ENCODE data around the gene EEIG1.

EEIG1 gene

DNA sequence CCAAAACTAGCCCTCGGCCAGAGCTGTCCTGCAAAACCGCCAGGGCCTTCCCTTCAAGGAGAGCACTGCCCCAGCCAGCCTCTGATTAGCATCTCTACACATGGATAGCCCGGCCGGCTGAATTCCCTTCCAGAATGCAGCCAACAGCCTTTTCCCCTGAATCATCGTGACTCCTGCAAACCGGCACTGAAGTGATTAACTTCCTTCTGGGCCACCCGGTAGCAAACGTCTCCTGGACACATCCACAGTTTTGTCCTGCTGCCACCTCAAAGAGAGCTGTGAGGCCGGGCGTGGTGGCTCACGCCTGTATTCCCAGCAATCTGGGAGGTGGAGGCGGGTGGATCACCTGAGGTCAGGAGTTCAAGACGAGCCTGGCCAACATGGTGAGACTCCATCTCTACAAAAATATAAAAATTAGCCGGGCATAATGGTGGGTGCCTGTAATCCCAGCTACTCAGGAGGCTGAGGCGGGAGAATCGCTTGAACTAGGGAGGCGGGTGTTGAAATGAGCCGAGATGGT, 21.1 kb upstream of the EEIG1 start:
- WGBS (ENCODE audit: insufficient coverage), result 56% methylated on average over 15 of the region's 18 CpGs

DNA sequence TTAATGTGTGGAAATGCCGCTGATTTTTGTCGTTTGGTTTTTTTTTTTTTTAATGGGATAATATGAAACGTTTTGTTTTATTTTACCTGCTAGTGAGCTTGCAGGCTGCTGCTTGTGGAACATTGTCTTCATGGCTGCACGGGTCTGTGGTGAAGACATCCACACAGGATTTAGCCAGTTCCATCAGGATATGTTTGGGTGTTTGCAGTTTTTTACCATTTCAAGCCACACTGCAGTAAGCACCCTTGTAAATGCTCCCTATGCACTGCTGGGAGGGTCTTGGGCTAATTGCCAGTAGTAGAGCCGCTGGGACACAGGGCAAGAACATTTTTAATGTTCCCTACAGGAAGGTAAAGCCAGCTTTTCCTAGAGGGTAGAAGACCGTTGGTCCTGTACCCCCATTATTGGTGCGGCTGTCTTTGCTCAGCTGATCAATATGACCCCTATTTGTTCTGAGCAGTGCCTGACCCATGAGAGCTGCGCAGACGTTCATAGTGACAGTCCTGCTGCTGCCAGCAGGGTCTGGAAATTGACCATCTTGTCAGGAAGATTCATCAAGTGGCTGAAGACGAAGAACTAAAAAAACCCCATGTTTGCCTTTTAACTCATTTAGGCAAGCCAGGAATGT, 20.5 kb upstream of the EEIG1 start:
- no peaks in the 10 kb centered on the region for H3K9me3 ChIP-seq (ENCODE audit: control extremely low read depth in 1 of 5, control insufficient read depth in 4 of 5, insufficient read depth in 2 of 5, low read depth in 1 of 5, low read length in 4 of 5)
- 87% methylated on average over 6 of the region's 10 CpGs for WGBS (ENCODE audit: insufficient coverage)
- H3K4me1 ChIP-seq (ENCODE audit: control extremely low read depth in 1 of 4, control insufficient read depth in 4 of 4, insufficient read depth in 4 of 4, low read length in 3 of 4), result peaks cover 2 to 17% (median 12%) of the 10 kb centered on the region in 4 experiments
- H3K4me3 ChIP-seq (ENCODE audit: control insufficient read depth in 1 of 7, extremely low read depth in 1 of 7, insufficient read depth in 4 of 7, low read depth in 2 of 7, low read length in 6 of 7), result no peak overlapping the region
- H3K27me3 ChIP-seq (replicated peaks in 2 of 5; ENCODE audit: control insufficient read depth in 4 of 5, insufficient read depth in 5 of 5, low read length in 4 of 5), result no peaks in the 10 kb centered on the region
- no peak for DNase-seq
- CTCF ChIA-PET, result interaction anchor here (1.7 kb wide), 1 partner anchor 34 kb away, joined by 5 read pairs; no protein-coding TSS in a partner anchor
- POLR2A ChIA-PET, result no interaction called here
- no peaks in the 10 kb centered on the region for H3K36me3 ChIP-seq (ENCODE audit: control insufficient read depth in 4 of 4, insufficient read depth in 4 of 4, low read length in 3 of 4)
- H3K27ac ChIP-seq (ENCODE audit: insufficient read depth in 1 of 2, low read depth in 1 of 2, low read length in 2 of 2, poor library complexity in 1 of 2, severe bottlenecking in 2 of 2), result peak overlapping the region in 1 of 2 experiments; percentile 72

More for the DNA sequence above, 21.1 kb upstream of the EEIG1 start:
- Histone ChIP-seq H3K4me3 (ENCODE audit: control insufficient read depth in 1 of 7, extremely low read depth in 1 of 7, insufficient read depth in 4 of 7, low read depth in 2 of 7, low read length in 6 of 7) (no peak overlapping the region), H3K27ac (ENCODE audit: insufficient read depth in 1 of 2, low read depth in 1 of 2, low read length in 2 of 2, poor library complexity in 1 of 2, severe bottlenecking in 2 of 2) (peak overlapping the region in 1 of 2 experiments; percentile 75), H3K36me3 (ENCODE audit: control insufficient read depth in 4 of 4, insufficient read depth in 4 of 4, low read length in 3 of 4) (no peaks in the 10 kb centered on the region), H3K27me3 (replicated peaks in 2 of 5; ENCODE audit: control insufficient read depth in 4 of 5, insufficient read depth in 5 of 5, low read length in 4 of 5) (no peaks in the 10 kb centered on the region), H3K4me1 (ENCODE audit: control extremely low read depth in 1 of 4, control insufficient read depth in 4 of 4, insufficient read depth in 4 of 4, low read length in 3 of 4) (peaks cover 2 to 22% (median 15%) of the 10 kb centered on the region in 4 experiments), H3K9me3 (ENCODE audit: control extremely low read depth in 1 of 5, control insufficient read depth in 4 of 5, insufficient read depth in 2 of 5, low read depth in 1 of 5, low read length in 4 of 5) (no peaks in the 10 kb centered on the region)
- ChIA-PET CTCF (interaction anchor here (1.7 kb wide), 1 partner anchor 33 kb away, joined by 5 read pairs; no protein-coding TSS in a partner anchor), POLR2A (no interaction called here)
- DNase-seq, result peak in 2 of 3 donors; percentile 60 to 67

DNA sequence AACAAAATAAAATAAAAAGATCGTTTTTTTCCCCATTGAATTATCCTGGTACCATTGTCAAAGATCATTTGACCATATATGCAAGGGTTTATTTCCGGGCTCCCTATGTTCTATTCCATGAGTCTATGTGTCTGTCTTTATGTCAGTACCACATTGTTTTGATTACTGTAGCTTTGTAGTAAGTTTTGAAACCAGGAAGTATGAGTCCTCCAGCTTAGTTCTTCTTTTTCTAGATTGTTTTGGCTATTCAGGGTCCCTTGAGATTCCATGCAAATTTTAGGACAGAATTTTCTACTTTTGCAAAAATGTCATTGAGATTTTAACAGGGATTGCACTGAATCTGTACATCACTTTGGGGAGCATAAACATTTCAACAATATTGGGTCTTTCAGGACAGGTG, 18.7 kb upstream of the EEIG1 start:
- ChIA-PET POLR2A (no interaction called here), CTCF (interaction anchor here (1.8 kb wide), 1 partner anchor 28 kb away, joined by 4 read pairs; no protein-coding TSS in a partner anchor)
- no peaks in the 10 kb centered on the region for H3K27me3 ChIP-seq (replicated peaks in 2 of 5; ENCODE audit: control insufficient read depth in 4 of 5, insufficient read depth in 5 of 5, low read length in 4 of 5)

DNA sequence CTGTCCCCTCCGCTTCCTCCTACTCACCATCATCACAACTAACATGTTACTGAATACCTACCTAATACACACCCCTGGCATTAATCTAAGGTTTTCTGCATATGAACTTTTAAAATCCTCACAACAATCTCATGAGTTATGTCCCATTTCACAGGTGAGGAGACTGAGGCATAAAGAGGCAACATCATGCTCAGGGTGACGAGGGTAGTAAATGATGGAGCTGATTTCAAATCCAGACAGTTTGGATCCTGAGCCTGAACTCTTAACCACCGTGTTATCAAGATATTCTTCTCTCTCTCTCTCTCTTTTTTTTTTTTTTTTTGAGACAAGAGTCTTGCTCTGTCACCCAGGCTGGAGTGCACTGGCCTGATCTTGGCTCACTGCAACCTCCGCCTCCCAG, 12.9 kb upstream of the EEIG1 start:
- POLR2A ChIA-PET, result no interaction called here
- WGBS (ENCODE audit: insufficient coverage), result 100% methylated on average over 2 of the region's 4 CpGs

More for the DNA sequence above, 18.7 kb upstream of the EEIG1 start:
- no peak overlapping the region for H3K27ac ChIP-seq (ENCODE audit: insufficient read depth in 1 of 2, low read depth in 1 of 2, low read length in 2 of 2, poor library complexity in 1 of 2, severe bottlenecking in 2 of 2)
- WGBS (ENCODE audit: insufficient coverage), result 100% methylated on average over 1 of the region's 2 CpGs
- H3K4me3 ChIP-seq (ENCODE audit: control insufficient read depth in 1 of 7, extremely low read depth in 1 of 7, insufficient read depth in 4 of 7, low read depth in 2 of 7, low read length in 6 of 7), result no peak overlapping the region
- no peaks in the 10 kb centered on the region for H3K36me3 ChIP-seq (ENCODE audit: control insufficient read depth in 4 of 4, insufficient read depth in 4 of 4, low read length in 3 of 4)
- DNase-seq, result no peak
- H3K9me3 ChIP-seq (ENCODE audit: control extremely low read depth in 1 of 5, control insufficient read depth in 4 of 5, insufficient read depth in 2 of 5, low read depth in 1 of 5, low read length in 4 of 5), result no peaks in the 10 kb centered on the region
- peaks cover 0 to 6% (median 2%) of the 10 kb centered on the region in 4 experiments for H3K4me1 ChIP-seq (ENCODE audit: control extremely low read depth in 1 of 4, control insufficient read depth in 4 of 4, insufficient read depth in 4 of 4, low read length in 3 of 4)

DNA sequence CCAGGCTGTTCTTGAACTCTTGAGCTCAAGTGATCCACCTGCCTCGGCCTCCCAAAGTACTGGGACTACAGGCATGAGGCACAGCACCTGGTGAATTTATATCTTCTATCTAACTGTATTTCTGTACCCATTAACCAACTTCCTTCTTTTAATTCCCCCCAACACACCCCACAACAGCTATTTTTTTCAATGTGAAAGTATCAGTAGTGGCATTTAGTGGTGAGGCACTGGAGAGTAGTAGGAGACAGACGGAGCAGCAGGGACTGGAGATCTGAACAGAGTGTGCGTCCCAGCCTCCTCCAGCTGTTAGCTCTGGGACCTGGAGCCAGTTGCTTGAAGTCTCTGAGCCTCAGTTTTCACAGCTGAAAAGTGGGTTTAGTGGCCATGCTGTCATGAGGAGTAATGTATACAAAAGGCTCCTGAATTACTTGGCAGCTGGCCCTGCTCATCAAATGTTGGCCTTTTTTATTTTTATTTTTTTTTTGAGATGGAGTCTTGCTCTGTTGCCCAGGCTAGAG, 11.0 kb upstream of the EEIG1 start:
- ChIA-PET POLR2A (interaction anchor here (0.6 to 1.1 kb wide), 2 partner anchors 35 to 359 kb away, joined by 3 read pairs; no protein-coding TSS in a partner anchor), CTCF (interaction anchor here (0.9 to 1.9 kb wide), 4 partner anchors 11 to 35 kb away, joined by 3 to 5 read pairs (median 4); no protein-coding TSS in a partner anchor)
- Histone ChIP-seq H3K4me3 (ENCODE audit: control insufficient read depth in 1 of 7, extremely low read depth in 1 of 7, insufficient read depth in 4 of 7, low read depth in 2 of 7, low read length in 6 of 7) (no peak overlapping the region), H3K27ac (ENCODE audit: insufficient read depth in 1 of 2, low read depth in 1 of 2, low read length in 2 of 2, poor library complexity in 1 of 2, severe bottlenecking in 2 of 2) (no peak overlapping the region), H3K9me3 (ENCODE audit: control extremely low read depth in 1 of 5, control insufficient read depth in 4 of 5, insufficient read depth in 2 of 5, low read depth in 1 of 5, low read length in 4 of 5) (no peaks in the 10 kb centered on the region), H3K27me3 (replicated peaks in 2 of 5; ENCODE audit: control insufficient read depth in 4 of 5, insufficient read depth in 5 of 5, low read length in 4 of 5) (no peaks in the 10 kb centered on the region), H3K4me1 (ENCODE audit: control extremely low read depth in 1 of 4, control insufficient read depth in 4 of 4, insufficient read depth in 4 of 4, low read length in 3 of 4) (peaks cover 0 to 4% (median 0%) of the 10 kb centered on the region in 4 experiments), H3K36me3 (ENCODE audit: control insufficient read depth in 4 of 4, insufficient read depth in 4 of 4, low read length in 3 of 4) (no peaks in the 10 kb centered on the region)
- DNase-seq, result no peak
- WGBS (ENCODE audit: insufficient coverage), result 93% methylated on average over 3 of the region's 3 CpGs

More for the DNA sequence above, 12.9 kb upstream of the EEIG1 start:
- CTCF ChIA-PET, result no interaction called here
- Histone ChIP-seq H3K4me1 (ENCODE audit: control extremely low read depth in 1 of 4, control insufficient read depth in 4 of 4, insufficient read depth in 4 of 4, low read length in 3 of 4) (peaks cover 0 to 4% (median 0%) of the 10 kb centered on the region in 4 experiments), H3K27me3 (replicated peaks in 2 of 5; ENCODE audit: control insufficient read depth in 4 of 5, insufficient read depth in 5 of 5, low read length in 4 of 5) (no peaks in the 10 kb centered on the region), H3K4me3 (ENCODE audit: control insufficient read depth in 1 of 7, extremely low read depth in 1 of 7, insufficient read depth in 4 of 7, low read depth in 2 of 7, low read length in 6 of 7) (no peak overlapping the region), H3K9me3 (ENCODE audit: control extremely low read depth in 1 of 5, control insufficient read depth in 4 of 5, insufficient read depth in 2 of 5, low read depth in 1 of 5, low read length in 4 of 5) (no peaks in the 10 kb centered on the region), H3K27ac (ENCODE audit: insufficient read depth in 1 of 2, low read depth in 1 of 2, low read length in 2 of 2, poor library complexity in 1 of 2, severe bottlenecking in 2 of 2) (no peak overlapping the region), H3K36me3 (ENCODE audit: control insufficient read depth in 4 of 4, insufficient read depth in 4 of 4, low read length in 3 of 4) (no peaks in the 10 kb centered on the region)
- no peak for DNase-seq

DNA sequence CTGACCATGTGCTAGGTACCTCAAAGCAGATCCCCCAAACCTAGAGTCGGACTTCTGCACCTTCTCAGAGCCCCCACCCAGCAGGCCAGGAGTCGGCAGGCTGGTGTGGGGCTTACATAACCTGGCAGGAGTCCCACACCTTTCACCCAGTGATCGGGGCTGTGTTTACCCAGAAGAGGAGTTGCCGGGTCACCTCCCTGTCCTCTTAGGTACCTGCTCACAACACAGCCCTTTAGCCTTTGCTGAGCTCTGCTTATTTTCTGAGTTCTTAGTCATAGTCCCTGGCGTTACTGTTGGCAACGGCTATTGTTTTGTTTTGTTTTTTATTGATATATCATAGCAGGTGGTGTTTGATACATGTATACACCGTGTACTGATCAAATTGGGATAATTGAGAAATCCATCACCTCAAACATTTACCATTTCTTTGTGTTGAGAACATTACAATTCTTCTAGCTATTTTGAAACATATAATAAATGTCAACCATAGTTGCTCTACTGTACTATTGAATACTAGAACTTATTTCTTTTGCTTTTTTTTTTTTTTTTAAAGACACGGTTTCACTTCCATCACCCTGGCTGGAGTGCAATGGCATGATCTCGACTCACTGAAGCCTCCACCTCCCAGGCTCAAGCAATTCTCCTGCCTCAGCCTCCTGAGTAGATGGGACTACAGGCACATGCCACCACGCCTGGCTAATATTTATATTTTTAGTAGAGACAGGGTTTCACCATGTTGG, 10.4 kb upstream of the EEIG1 start:
- WGBS (ENCODE audit: insufficient coverage), result 94% methylated on average over 7 of the region's 10 CpGs
- POLR2A ChIA-PET, result interaction anchor here (1.1 kb wide), 1 partner anchor 35 kb away, joined by 3 read pairs; no protein-coding TSS in a partner anchor
- Histone ChIP-seq H3K27me3 (replicated peaks in 2 of 5; ENCODE audit: control insufficient read depth in 4 of 5, insufficient read depth in 5 of 5, low read length in 4 of 5) (no peaks in the 10 kb centered on the region), H3K27ac (ENCODE audit: insufficient read depth in 1 of 2, low read depth in 1 of 2, low read length in 2 of 2, poor library complexity in 1 of 2, severe bottlenecking in 2 of 2) (no peak overlapping the region), H3K4me3 (ENCODE audit: control insufficient read depth in 1 of 7, extremely low read depth in 1 of 7, insufficient read depth in 4 of 7, low read depth in 2 of 7, low read length in 6 of 7) (no peak overlapping the region), H3K9me3 (ENCODE audit: control extremely low read depth in 1 of 5, control insufficient read depth in 4 of 5, insufficient read depth in 2 of 5, low read depth in 1 of 5, low read length in 4 of 5) (no peaks in the 10 kb centered on the region), H3K36me3 (ENCODE audit: control insufficient read depth in 4 of 4, insufficient read depth in 4 of 4, low read length in 3 of 4) (no peaks in the 10 kb centered on the region), H3K4me1 (ENCODE audit: control extremely low read depth in 1 of 4, control insufficient read depth in 4 of 4, insufficient read depth in 4 of 4, low read length in 3 of 4) (peaks cover 0 to 4% (median 0%) of the 10 kb centered on the region in 4 experiments)
- DNase-seq, result no peak
- CTCF ChIA-PET, result interaction anchor here (0.9 to 1.9 kb wide), 5 partner anchors 10 to 45 kb away, joined by 3 to 5 read pairs (median 3); no protein-coding TSS in a partner anchor

Measured in common myeloid progenitor, CD34-positive (primary cell).